H1 (cell line): ENCODE results near the gene DUSP7. TPM values are rescaled to one million over a fixed set of nuclear protein-coding genes. Genes with fewer than 3 reads are reported as not detected.

ENCODE experiments used
- CTCF ChIA-PET: fragments of 300-600 bp; sonication (Branson Sonifier 250); formaldehyde crosslinking; loops from one replicate; lab custom pipeline; 2021; ENCODE audit not compliant: partially characterized antibody; lab: Charles Lee
- POLR2A ChIA-PET: fragments of 300-600 bp; sonication (Branson Sonifier 250); formaldehyde crosslinking; loops from one replicate; lab custom pipeline; 2021; ENCODE audit warnings: inconsistent platforms; ENCODE audit not compliant: partially characterized antibody; lab: Charles Lee
- DNase-seq, 2 experiments: peaks; one replicate each; pipeline versions ENCODE4 v3.0.0 to v3.0.0-alpha.2; 2010 to 2022; ENCODE audit warnings: low spot score in 2 of 2, low read depth in 1 of 2, mixed read lengths in 1 of 2
- FAIRE-seq: peaks from 2 replicates; lab custom pipeline; 2011; peaks lifted over from hg19 to GRCh38; lab: Jason Lieb, UNC
- H2AFZ ChIP-seq: 2 replicates; pipeline ENCODE4 v1.8.1; 2012; ENCODE audit warnings: low read length, inconsistent platforms
- H2AK5ac ChIP-seq: 2 replicates; pipeline ENCODE4 v1.6.1; 2013; ENCODE audit warnings: low read depth, low read length
- H2BK120ac ChIP-seq: replicated peaks from 2 replicates; pipeline ENCODE3; 2013; ENCODE audit warnings: low read depth, low read length, inconsistent platforms
- H2BK12ac ChIP-seq: 2 replicates; pipeline ENCODE4 v1.6.1; 2013; ENCODE audit warnings: low read depth, low read length
- H2BK15ac ChIP-seq: 2 replicates; pipeline ENCODE4 v1.6.1; 2013; ENCODE audit warnings: low read length
- H2BK20ac ChIP-seq: 2 replicates; pipeline ENCODE4 v1.6.1; 2013; ENCODE audit warnings: low read length
- H2BK5ac ChIP-seq: 2 replicates; pipeline ENCODE4 v1.6.1; 2013; ENCODE audit warnings: low read depth, low read length
- H3K14ac ChIP-seq: 2 replicates; pipeline ENCODE4 v1.6.1; 2013; ENCODE audit warnings: inconsistent platforms; ENCODE audit not compliant: insufficient read length
- H3K18ac ChIP-seq: 2 replicates; pipeline ENCODE4 v1.6.1; 2013; ENCODE audit warnings: low read length; ENCODE audit errors: extremely low read depth
- H3K23ac ChIP-seq: 2 replicates; pipeline ENCODE4 v1.6.1; 2013; ENCODE audit warnings: inconsistent platforms; ENCODE audit not compliant: insufficient read length
- H3K23me2 ChIP-seq: 2 replicates; pipeline ENCODE4 v1.6.1; 2013; ENCODE audit warnings: low read depth, low read length
- H3K27ac ChIP-seq: 2 replicates; pipeline ENCODE4 v1.6.1; 2011; ENCODE audit warnings: low read depth, low read length, inconsistent platforms
- H3K27me3 ChIP-seq, 4 experiments: replicated peaks in 1 of 4; 1 replicate in 1 of 4; 2 replicates in 3 of 4; pipeline versions ENCODE4 v1.6.1 to v1.8.1; 2011 to 2013; ENCODE audit warnings: low read length in 3 of 4, mild to moderate bottlenecking in 3 of 4, inconsistent platforms in 2 of 4, mixed read lengths in 2 of 4, moderate library complexity in 1 of 4; ENCODE audit not compliant: control insufficient read depth in 3 of 4, insufficient read depth in 3 of 4; ENCODE audit errors: extremely low read depth in 1 of 4
- H3K36me3 ChIP-seq, 4 experiments: 2 replicates each; pipeline versions ENCODE4 v1.6.1 to v1.8.1; 2011 to 2013; ENCODE audit warnings: mild to moderate bottlenecking in 4 of 4, low read length in 3 of 4, moderate library complexity in 2 of 4, control low read depth in 1 of 4, inconsistent platforms in 1 of 4; ENCODE audit not compliant: insufficient read depth in 4 of 4, control insufficient read depth in 2 of 4
- H3K4ac ChIP-seq: replicated peaks from 2 replicates; pipeline ENCODE3; 2013; ENCODE audit warnings: low read length, low read depth, mixed read lengths, inconsistent platforms; ENCODE audit not compliant: insufficient read length
- H3K4me1 ChIP-seq, 4 experiments: replicated peaks in 1 of 4; 1 replicate in 1 of 4; 2 replicates in 3 of 4; pipeline versions ENCODE4 v1.6.1 to v1.8.1; 2011 to 2013; ENCODE audit warnings: low read length in 3 of 4, inconsistent platforms in 2 of 4, mixed read lengths in 1 of 4; ENCODE audit not compliant: insufficient read depth in 4 of 4, control insufficient read depth in 3 of 4
- H3K4me2 ChIP-seq, 2 experiments: 2 replicates each; pipeline versions ENCODE4 v1.6.1 to v1.8.1; 2011 to 2013; ENCODE audit warnings: low read depth in 2 of 2, low read length in 2 of 2, control low read depth in 1 of 2, inconsistent platforms in 1 of 2, mild to moderate bottlenecking in 1 of 2; ENCODE audit not compliant: insufficient read depth in 1 of 2
- H3K4me3 ChIP-seq, 4 experiments: fragments of 200-600, 300-600 bp in 1 of 4; sonication (generic), shearing (Covaris generic), sonication (Bioruptor Twin) in 1 of 4; 2 replicates each; pipeline versions ENCODE4 v1.5.1 to v1.8.1; 2011 to 2016; ENCODE audit warnings: low read length in 4 of 4, low read depth in 3 of 4, control low read depth in 2 of 4, inconsistent platforms in 2 of 4, mild to moderate bottlenecking in 2 of 4, mixed read lengths in 1 of 4, moderate library complexity in 1 of 4; ENCODE audit not compliant: insufficient read depth in 2 of 4; ENCODE audit errors: extremely low read depth in 1 of 4
- H3K56ac ChIP-seq: replicated peaks from 2 replicates; pipeline ENCODE3; 2013; ENCODE audit warnings: low read depth, mild to moderate bottlenecking, mixed read lengths, low read length, inconsistent platforms; ENCODE audit not compliant: insufficient read length
- H3K79me1 ChIP-seq: 2 replicates; pipeline ENCODE4 v1.6.1; 2013; ENCODE audit warnings: low read depth, low read length, control low read depth
- H3K79me2 ChIP-seq, 2 experiments: 2 replicates each; pipeline versions ENCODE4 v1.6.1 to v1.8.1; 2012 to 2013; ENCODE audit warnings: low read length in 2 of 2, mild to moderate bottlenecking in 2 of 2, inconsistent platforms in 1 of 2; ENCODE audit not compliant: insufficient read depth in 2 of 2, control insufficient read depth in 1 of 2
- H3K9ac ChIP-seq, 4 experiments: replicated peaks in 1 of 4; 1 replicate in 1 of 4; 2 replicates in 3 of 4; pipeline versions ENCODE4 v1.6.1 to v1.8.1; 2011 to 2013; ENCODE audit warnings: low read depth in 3 of 4, low read length in 3 of 4, control low read depth in 2 of 4, mild to moderate bottlenecking in 2 of 4, moderate library complexity in 2 of 4, inconsistent platforms in 1 of 4; ENCODE audit errors: extremely low read depth in 1 of 4
- H3K9me3 ChIP-seq, 2 experiments: 2 replicates each; pipeline versions ENCODE4 v1.6.1 to v1.8.1; 2012 to 2013; ENCODE audit warnings: mild to moderate bottlenecking in 2 of 2, moderate library complexity in 2 of 2, control low read depth in 1 of 2, inconsistent platforms in 1 of 2, low read depth in 1 of 2, low read length in 1 of 2, mixed read lengths in 1 of 2; ENCODE audit not compliant: insufficient read depth in 2 of 2
- H4K20me1 ChIP-seq, 2 experiments: replicated peaks in 1 of 2; 2 replicates each; pipeline versions ENCODE3 to v1.8.1; 2011 to 2013; ENCODE audit warnings: inconsistent platforms in 2 of 2, low read length in 2 of 2, mild to moderate bottlenecking in 1 of 2; ENCODE audit not compliant: insufficient read depth in 2 of 2, control insufficient read depth in 1 of 2
- H4K5ac ChIP-seq: 2 replicates; pipeline ENCODE4 v1.6.1; 2013; ENCODE audit warnings: low read length, low read depth, mixed read lengths, inconsistent platforms; ENCODE audit not compliant: insufficient read length
- H4K8ac ChIP-seq: 2 replicates; pipeline ENCODE4 v1.8.0; 2013; ENCODE audit warnings: mild to moderate bottlenecking, moderate library complexity, low read length, inconsistent platforms; ENCODE audit not compliant: insufficient read depth; ENCODE audit errors: extremely low read depth
- H4K91ac ChIP-seq: replicated peaks from 2 replicates; pipeline ENCODE3; 2013; ENCODE audit warnings: low read length, mixed read lengths, inconsistent platforms; ENCODE audit not compliant: insufficient read length
- BCL11A ChIP-seq, 2 experiments: IDR thresholded peaks; one replicate each; pipeline ENCODE4 v1.6.1; 2011; ENCODE audit warnings: low read depth in 2 of 2, low read length in 2 of 2, mild to moderate bottlenecking in 2 of 2
- CREB1 ChIP-seq: IDR thresholded peaks from 2 replicates; pipeline ENCODE4 v1.6.1; 2012; ENCODE audit warnings: inconsistent platforms
- EGR1 ChIP-seq: IDR thresholded peaks from 2 replicates; pipeline ENCODE4 v1.6.1; 2011; ENCODE audit warnings: low read depth, low read length, borderline replicate concordance
- HDAC2 ChIP-seq, 2 experiments: fragments of 300-600 bp in 1 of 2; sonication (generic) in 1 of 2; IDR thresholded peaks; 2 replicates each; pipeline ENCODE4 v1.6.1; 2011 to 2012; ENCODE audit warnings: low read depth in 2 of 2, low read length in 2 of 2, mild to moderate bottlenecking in 2 of 2, moderate library complexity in 2 of 2, borderline replicate concordance in 1 of 2, inconsistent platforms in 1 of 2
- SIX5 ChIP-seq: IDR thresholded peaks from 2 replicates; pipeline ENCODE4 v1.6.1; 2011; ENCODE audit warnings: mild to moderate bottlenecking, low read depth, low read length
- USF2 ChIP-seq: IDR thresholded peaks from 2 replicates; pipeline ENCODE4 v1.6.1; 2011; ENCODE audit warnings: low read length, improper control_type of control experiment
- WGBS, 2 experiments: shearing (Covaris generic) in 1 of 2; methylation state at CpG; one replicate each; pipeline versions ENCODE4 v1.1.6 to v1.1.7; 2013 to 2015; ENCODE audit warnings: low lambda C conversion rate in 2 of 2, mixed read lengths in 2 of 2, inconsistent platforms in 1 of 2, low coverage in 1 of 2, missing lambda C conversion rate in 1 of 2; ENCODE audit not compliant: insufficient replicate concordance in 2 of 2, insufficient coverage in 1 of 2, insufficient read length in 1 of 2; ENCODE audit errors: extremely low coverage in 1 of 2, missing lambda C conversion rate in 1 of 2; 5-methylcytosine and 5-hydroxymethylcytosine counted together
- polyA plus RNA-seq, 7 experiments: library from polyadenylated mRNA; depleted of rRNA in 3 of 7; stranded (reverse) in 5 of 7; unstranded in 2 of 7; fragments of >200 nt in 5 of 7; fragments of 200-250 nt in 2 of 7; gene quantifications; 1 replicate in 5 of 7; 2 replicates in 1 of 7; 4 replicates in 1 of 7; pipeline versions ENCODE4 v1.2.1 to v1.2.3, GENCODE V29; 2011 to 2013; ENCODE audit warnings: missing spikeins in 2 of 7, mixed read lengths in 2 of 7
- total RNA-seq: library from RNA; stranded (reverse); fragmentation: NEBNext Ultra II Directional; extraction: Animal tissue kit (Norgen Biotek cat#: 25700); gene quantifications from 2 replicates; pipeline ENCODE4 v1.2.1, GENCODE V29; 2021

DUSP7 gene
- total and polyA plus RNA-seq, 2 of the 8 experiments (the other 6 are each of a cell fraction or from before 2014, with no cell fraction given) = 19.4 to 24.9 TPM

- Histone ChIP-seq H2AK5ac (no peak overlapping the region), H3K36me3 (peaks cover 0 to 7% (median 1%) of the 10 kb centered on the region in 4 experiments; a peak in 4 of 8 replicates), H3K27me3 (no peaks in the 10 kb centered on the region; a peak in 2 of 7 replicates), H3K4ac (no peak overlapping the region), H2BK5ac (no peak overlapping the region), H3K79me1 (no peaks in the 10 kb centered on the region; the same call in 1 of the 2 replicates), H3K4me3 (no peak overlapping the region), H3K18ac (no peak overlapping the region), H3K23me2 (no peaks in the 10 kb centered on the region), H4K8ac (no peak overlapping the region), H2BK120ac (no peak overlapping the region), H3K23ac (no peak overlapping the region), H2BK15ac (no peak overlapping the region), H3K27ac (no peak overlapping the region), H2BK20ac (no peak overlapping the region), H3K56ac (no peak overlapping the region), H2AFZ (no peak overlapping the region), H3K4me2 (no peak overlapping the region), H3K14ac (no peak overlapping the region), H3K4me1 (no peaks in the 10 kb centered on the region), H2BK12ac (no peak overlapping the region), H3K9ac (no peak overlapping the region), H4K20me1 (peaks cover 4 to 5% of the 10 kb centered on the region in 2 experiments), H4K5ac (no peak overlapping the region), H4K91ac (no peak overlapping the region), H3K9me3 (no peaks in the 10 kb centered on the region), H3K79me2 (no peaks in the 10 kb centered on the region)
- POLR2A ChIA-PET = interaction anchor here (0.8 kb wide), 1 partner anchor 9 kb away, joined by 3 read pairs; no protein-coding TSS in a partner anchor
- FAIRE-seq (no peak), DNase-seq (no peak)
- CTCF ChIA-PET = interaction anchor here (1.4 to 14.6 kb wide), 4 partner anchors 11 to 73 kb away, joined by 3 to 168 read pairs (median 4); no protein-coding TSS in a partner anchor
- TF ChIP-seq CREB1 = no peak
- TF ChIP-seq BCL11A (IDR thresholded peaks at IDR 0.05; ENCODE audit: low read depth in 2 of 2, low read length in 2 of 2) = no peak
- TF ChIP-seq USF2 = no peak
- TF ChIP-seq EGR1 = no peak
- TF ChIP-seq HDAC2 (IDR thresholded peaks at IDR 0.05; ENCODE audit: borderline replicate concordance in 1 of 2, low read depth in 2 of 2, low read length in 2 of 2) = no peak
- TF ChIP-seq SIX5 = no peak
- WGBS, 2 experiments = 92% methylated on average over 5 of the region's 5 CpGs; no CpG with 5 or more reads in 1 of the 2 experiments
Observed at GRCh38 chr3:52079958-52080357, 23.6 kb upstream of the DUSP7 start.
